OCI-LY1 (cell line): Measurements from ENCODE around the gene DNMBP.

Experiments used
- H2AFZ ChIP-seq: fragments of 200-600 bp; sonication (generic), shearing (Covaris generic); 2 replicates; pipeline ENCODE4 v1.6.0; 2014; ENCODE audit warnings: antibody characterized with exemption, mild to moderate bottlenecking, low read length
- H3F3A ChIP-seq: fragments of 200-600 bp; sonication (generic), shearing (Covaris generic); 2 replicates; pipeline ENCODE4 v1.6.0; 2014; ENCODE audit warnings: mild to moderate bottlenecking, antibody characterized with exemption, low read length, moderate library complexity; ENCODE audit not compliant: insufficient read depth
- H3K27ac ChIP-seq: fragments of 200-600 bp; sonication (generic); 2 replicates; pipeline ENCODE4 v1.5.1; 2014; ENCODE audit warnings: low read length, mixed run types, mild to moderate bottlenecking, low read depth; ENCODE audit not compliant: poor library complexity, severe bottlenecking
- H3K27me3 ChIP-seq: fragments of 200-600 bp; sonication (generic); 2 replicates; pipeline ENCODE4 v1.6.0; 2014; ENCODE audit warnings: antibody characterized with exemption, mild to moderate bottlenecking, low read length, moderate library complexity; ENCODE audit not compliant: insufficient read depth
- H3K36me3 ChIP-seq: fragments of 200-600 bp; sonication (generic); 2 replicates; pipeline ENCODE4 v1.6.1; 2014; ENCODE audit warnings: mild to moderate bottlenecking, antibody characterized with exemption, low read length, moderate library complexity, mixed read lengths; ENCODE audit not compliant: insufficient read depth
- H3K4me1 ChIP-seq: fragments of 200-600 bp; sonication (generic); 2 replicates; pipeline ENCODE4 v1.5.1; 2014; ENCODE audit warnings: mild to moderate bottlenecking, low read length, moderate library complexity; ENCODE audit not compliant: insufficient read depth, severe bottlenecking
- H3K4me2 ChIP-seq: fragments of 200-600 bp; sonication (generic), shearing (Covaris generic); 2 replicates; pipeline ENCODE4 v1.6.1; 2014; ENCODE audit warnings: low read length
- H3K4me3 ChIP-seq: fragments of 200-600 bp; sonication (generic); 2 replicates; pipeline ENCODE4 v1.5.1; 2014; ENCODE audit warnings: low read length, low read depth, mild to moderate bottlenecking, mixed read lengths; ENCODE audit not compliant: poor library complexity, severe bottlenecking
- H3K79me2 ChIP-seq: fragments of 200-600 bp; shearing (Covaris generic); 2 replicates; pipeline ENCODE4 v1.6.1; 2016; ENCODE audit warnings: mixed run types, low read length, mixed read lengths; ENCODE audit not compliant: insufficient read depth
- H3K9ac ChIP-seq: fragments of 200-600 bp; sonication (generic), shearing (Covaris generic); 2 replicates; pipeline ENCODE4 v1.6.1; 2014; ENCODE audit warnings: mild to moderate bottlenecking, low read length, mixed read lengths
- H3K9me2 ChIP-seq: fragments of 200-600 bp; sonication (generic), shearing (Covaris generic); 2 replicates; pipeline ENCODE4 v1.6.1; 2014; ENCODE audit warnings: low read depth, mild to moderate bottlenecking, low read length, mixed read lengths
- H3K9me3 ChIP-seq: fragments of 200-600 bp; shearing (Covaris generic); 2 replicates; pipeline ENCODE4 v1.6.1; 2014; ENCODE audit warnings: low read length, mixed read lengths
- H4K20me1 ChIP-seq: fragments of 200-600 bp; sonication (generic), shearing (Covaris generic); 2 replicates; pipeline ENCODE4 v1.6.0; 2016; ENCODE audit warnings: mild to moderate bottlenecking, low read length; ENCODE audit not compliant: insufficient read depth
- EZH2 ChIP-seq: fragments of 200-600 bp; sonication (generic), shearing (Covaris generic); IDR thresholded peaks from 2 replicates; pipeline ENCODE4 v1.8.0; 2017; ENCODE audit warnings: borderline replicate concordance, mixed run types, mild to moderate bottlenecking, antibody characterized with exemption, low read length, moderate library complexity, mixed read lengths
- TF ChIP-seq, protein P1 (sequence below): fragments of 200-600 bp; sonication (generic), shearing (Covaris generic); IDR thresholded peaks from 2 replicates; pipeline ENCODE4 v1.5.1; 2017; ENCODE audit warnings: mild to moderate bottlenecking, antibody characterized with exemption, low read length, moderate library complexity, mixed read lengths

The DNMBP gene

DNA sequence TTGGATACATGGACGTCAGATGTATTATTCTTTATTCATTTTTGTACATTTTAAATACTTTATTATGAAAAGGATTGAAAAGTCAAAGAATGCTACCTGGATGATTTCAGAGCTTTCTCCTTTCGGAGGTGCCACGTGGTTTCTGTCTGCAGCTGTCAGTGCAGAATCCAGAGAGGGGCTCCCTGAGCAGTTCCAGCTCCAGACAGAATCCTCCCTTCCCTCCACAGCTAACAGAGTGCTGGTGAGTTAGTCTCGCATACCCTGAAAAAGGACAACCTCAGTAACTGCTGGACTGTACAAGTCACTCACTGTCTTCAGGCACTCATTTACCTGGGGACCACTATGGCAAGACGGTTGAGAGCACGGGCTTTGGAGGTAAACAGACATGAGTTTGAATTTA, 10.9 kb downstream of the DNMBP start:
- Histone ChIP-seq H3K9ac (no peak overlapping the region), H3K9me2 (no peaks in the 10 kb centered on the region), H3K27me3 (no peaks in the 10 kb centered on the region), H3K79me2 (peaks cover 80% of the 10 kb centered on the region), H3K36me3 (peaks cover 7% of the 10 kb centered on the region; the same call in 1 of the 2 replicates), H3K4me2 (peak overlapping the region; percentile 17; the same call in 1 of the 2 replicates), H3K27ac (peak overlapping the region; percentile 77), H3F3A (no peaks in the 10 kb centered on the region), H4K20me1 (no peaks in the 10 kb centered on the region), H3K4me3 (no peak overlapping the region), H3K9me3 (no peaks in the 10 kb centered on the region), H2AFZ (no peak overlapping the region), H3K4me1 (peaks cover 71% of the 10 kb centered on the region)
- TF ChIP-seq, protein P1, sequence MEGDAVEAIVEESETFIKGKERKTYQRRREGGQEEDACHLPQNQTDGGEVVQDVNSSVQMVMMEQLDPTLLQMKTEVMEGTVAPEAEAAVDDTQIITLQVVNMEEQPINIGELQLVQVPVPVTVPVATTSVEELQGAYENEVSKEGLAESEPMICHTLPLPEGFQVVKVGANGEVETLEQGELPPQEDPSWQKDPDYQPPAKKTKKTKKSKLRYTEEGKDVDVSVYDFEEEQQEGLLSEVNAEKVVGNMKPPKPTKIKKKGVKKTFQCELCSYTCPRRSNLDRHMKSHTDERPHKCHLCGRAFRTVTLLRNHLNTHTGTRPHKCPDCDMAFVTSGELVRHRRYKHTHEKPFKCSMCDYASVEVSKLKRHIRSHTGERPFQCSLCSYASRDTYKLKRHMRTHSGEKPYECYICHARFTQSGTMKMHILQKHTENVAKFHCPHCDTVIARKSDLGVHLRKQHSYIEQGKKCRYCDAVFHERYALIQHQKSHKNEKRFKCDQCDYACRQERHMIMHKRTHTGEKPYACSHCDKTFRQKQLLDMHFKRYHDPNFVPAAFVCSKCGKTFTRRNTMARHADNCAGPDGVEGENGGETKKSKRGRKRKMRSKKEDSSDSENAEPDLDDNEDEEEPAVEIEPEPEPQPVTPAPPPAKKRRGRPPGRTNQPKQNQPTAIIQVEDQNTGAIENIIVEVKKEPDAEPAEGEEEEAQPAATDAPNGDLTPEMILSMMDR: no peak
- no peak for TF ChIP-seq EZH2

DNA sequence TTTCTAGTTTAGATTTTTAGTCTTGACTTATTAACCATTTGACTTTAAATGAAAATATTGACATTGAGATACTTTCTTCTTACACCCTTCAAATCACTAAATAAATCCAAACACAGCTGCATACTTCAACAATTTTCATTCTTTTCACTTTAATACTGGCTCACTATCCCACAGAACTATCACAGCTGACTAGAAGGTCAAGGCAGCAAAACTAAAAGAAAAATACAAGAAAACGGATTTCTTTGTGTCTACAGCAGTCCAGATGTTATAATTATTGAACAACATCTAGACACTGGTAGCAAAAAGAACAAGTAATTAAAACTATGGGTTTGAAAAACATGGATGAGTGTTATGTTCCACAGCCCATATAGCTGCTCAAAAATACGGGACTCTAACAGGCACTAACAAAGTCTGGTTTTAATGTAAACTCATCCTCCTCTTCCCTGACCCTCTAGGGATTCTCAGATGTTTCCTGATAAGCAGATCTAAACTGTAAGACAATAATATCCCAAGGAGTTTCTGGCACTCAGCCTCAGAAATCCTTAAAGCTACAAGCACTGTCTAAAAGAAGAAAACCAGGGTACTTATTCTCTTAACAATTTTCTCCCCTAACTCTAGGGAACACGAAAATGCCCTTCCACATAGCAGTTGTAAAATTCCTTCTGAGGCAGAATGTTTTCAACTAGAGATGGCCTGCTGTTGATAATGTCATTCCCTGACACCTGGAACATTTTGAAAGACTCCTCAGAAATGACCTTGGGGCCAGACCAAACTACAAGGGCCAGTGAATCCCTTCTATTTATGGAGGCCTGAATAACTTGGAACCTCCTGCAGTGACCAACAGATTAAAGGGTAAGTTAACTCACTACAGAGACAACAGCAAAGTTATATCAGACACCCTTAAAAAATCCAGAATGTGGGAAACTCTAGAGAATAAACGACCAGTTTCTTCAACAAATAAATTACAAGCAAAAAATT, 12.8 kb downstream of the DNMBP start:
- Histone ChIP-seq H3K27ac (peak overlapping the region; percentile 51), H4K20me1 (no peaks in the 10 kb centered on the region), H2AFZ (no peak overlapping the region), H3K36me3 (no peaks in the 10 kb centered on the region), H3K4me3 (no peak overlapping the region), H3K79me2 (peaks cover 75% of the 10 kb centered on the region), H3K4me1 (peaks cover 66% of the 10 kb centered on the region), H3K27me3 (no peaks in the 10 kb centered on the region), H3K9me2 (no peaks in the 10 kb centered on the region), H3K9ac (no peak overlapping the region), H3K9me3 (no peaks in the 10 kb centered on the region), H3K4me2 (no peak overlapping the region), H3F3A (no peaks in the 10 kb centered on the region)
- TF ChIP-seq, protein P1: no peak
- TF ChIP-seq EZH2: no peak

DNA sequence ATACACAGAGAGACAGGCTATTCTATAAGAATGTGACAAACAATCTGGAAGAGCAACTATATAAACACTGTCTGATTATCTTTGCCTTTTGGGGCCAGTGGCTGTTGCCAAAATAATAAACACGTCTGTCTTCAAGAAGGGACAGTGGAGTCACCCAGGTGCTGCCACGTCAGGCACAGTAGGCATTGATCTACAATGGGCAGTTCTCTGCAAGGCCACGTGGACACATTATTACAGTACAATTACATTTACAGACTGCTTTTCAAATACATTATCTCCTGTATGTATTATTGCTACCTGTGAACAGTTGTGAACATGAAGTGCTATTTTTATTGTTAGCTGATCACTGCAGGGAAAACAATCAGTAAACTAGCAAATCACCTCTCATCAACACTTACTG, 14.0 kb downstream of the DNMBP start:
- Histone ChIP-seq H3F3A (no peaks in the 10 kb centered on the region), H3K4me2 (peak overlapping the region; percentile 37; the same call in 1 of the 2 replicates), H3K27ac (peak overlapping the region; percentile 79), H2AFZ (no peak overlapping the region), H3K27me3 (no peaks in the 10 kb centered on the region), H3K79me2 (peaks cover 68% of the 10 kb centered on the region), H3K9me2 (no peaks in the 10 kb centered on the region), H3K36me3 (no peaks in the 10 kb centered on the region), H3K9me3 (no peaks in the 10 kb centered on the region), H3K4me3 (no peak overlapping the region), H3K9ac (no peak overlapping the region), H4K20me1 (no peaks in the 10 kb centered on the region), H3K4me1 (peaks cover 57% of the 10 kb centered on the region)
- no peak for TF ChIP-seq EZH2
- TF ChIP-seq, protein P1: no peak
